ENCODE results near the gene NUAK1.

NUAK1 gene

DNA sequence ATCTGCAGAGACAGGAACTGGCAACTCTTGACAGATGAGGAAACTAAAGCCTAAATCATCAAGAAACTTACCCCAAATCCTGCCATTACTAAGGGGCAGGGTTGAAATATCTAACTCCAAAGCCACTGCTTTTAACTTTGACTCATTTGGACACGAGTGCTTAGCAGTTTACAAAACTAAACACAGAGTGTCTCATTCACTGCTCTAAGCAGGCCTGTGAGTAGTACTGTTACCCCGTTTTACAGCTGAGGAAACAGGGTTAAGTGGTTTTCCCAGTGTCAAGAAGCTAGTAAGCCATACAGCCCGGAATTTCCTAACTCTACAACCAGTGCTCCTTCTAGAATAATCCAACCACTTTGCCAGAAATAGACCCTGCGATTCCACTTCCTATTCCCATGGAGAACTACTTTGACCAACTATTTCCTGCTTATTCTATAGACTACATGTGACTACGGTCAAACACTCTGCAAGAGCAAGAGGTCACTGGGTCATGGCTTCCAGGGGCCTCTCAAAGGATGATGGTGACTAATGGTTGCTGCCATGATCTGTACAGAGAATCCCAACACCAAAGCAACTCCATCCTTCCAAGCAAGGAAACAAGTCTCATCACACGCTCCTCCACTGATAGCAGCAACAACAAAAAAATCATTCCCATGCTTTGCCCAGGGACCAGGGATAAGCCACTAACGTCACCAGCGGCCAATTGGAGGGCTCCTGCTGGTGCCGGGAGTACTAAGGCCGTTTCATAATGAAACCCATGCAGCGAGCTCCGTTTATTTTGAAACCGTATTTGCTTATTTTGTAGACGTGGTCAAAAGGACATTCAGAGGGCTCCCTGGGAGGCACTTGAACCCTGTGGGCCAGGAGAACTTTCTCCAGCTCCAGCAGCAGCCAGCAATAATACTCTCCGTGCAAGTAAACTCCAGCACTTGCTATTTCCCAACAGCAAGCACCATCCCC lies 56.3 kb downstream of the NUAK1 start:
- DNase-seq, result peak in 2 of 4 experiments; percentile 11 to 25

- DNase-seq, result no peak
These were observed 57.1 kb downstream of the NUAK1 start for GRCh38 chr12:106081606-106082005.

GRCh38 chr12:106080791-106081170 lies 58.0 kb downstream of the NUAK1 start:
- no peak for DNase-seq

- no peak for DNase-seq
These were observed 58.5 kb downstream of the NUAK1 start for GRCh38 chr12:106080041-106080790.

DNA sequence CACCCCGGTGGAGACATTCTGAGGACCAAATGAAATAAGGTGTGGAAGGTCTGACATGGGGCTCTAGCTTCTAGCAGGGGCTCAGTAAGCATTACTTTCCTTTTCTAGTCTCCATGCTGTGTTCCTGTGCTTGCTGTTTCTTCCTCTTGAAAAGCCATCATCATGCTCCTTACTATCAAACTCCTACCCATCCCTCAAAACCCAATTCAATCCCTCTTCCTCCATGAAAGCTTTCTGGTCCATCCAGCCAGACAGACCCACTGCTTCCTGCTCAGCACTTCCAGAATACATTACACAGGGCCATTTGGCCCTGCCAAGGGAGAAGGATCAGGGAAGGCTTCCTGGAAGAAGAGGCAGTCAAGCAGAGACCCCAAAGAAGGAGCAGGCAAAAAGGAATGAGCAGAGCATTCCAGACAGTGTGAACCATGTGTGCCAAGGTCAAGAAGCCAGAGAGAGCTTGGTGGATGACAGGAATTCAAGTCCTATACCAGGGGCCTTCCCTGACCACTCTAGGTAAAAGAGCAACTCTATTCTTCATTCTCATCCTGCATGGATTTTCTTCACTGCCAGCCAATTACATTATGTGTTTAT lies 59.5 kb downstream of the NUAK1 start:
- DNase-seq, result no peak

DNA sequence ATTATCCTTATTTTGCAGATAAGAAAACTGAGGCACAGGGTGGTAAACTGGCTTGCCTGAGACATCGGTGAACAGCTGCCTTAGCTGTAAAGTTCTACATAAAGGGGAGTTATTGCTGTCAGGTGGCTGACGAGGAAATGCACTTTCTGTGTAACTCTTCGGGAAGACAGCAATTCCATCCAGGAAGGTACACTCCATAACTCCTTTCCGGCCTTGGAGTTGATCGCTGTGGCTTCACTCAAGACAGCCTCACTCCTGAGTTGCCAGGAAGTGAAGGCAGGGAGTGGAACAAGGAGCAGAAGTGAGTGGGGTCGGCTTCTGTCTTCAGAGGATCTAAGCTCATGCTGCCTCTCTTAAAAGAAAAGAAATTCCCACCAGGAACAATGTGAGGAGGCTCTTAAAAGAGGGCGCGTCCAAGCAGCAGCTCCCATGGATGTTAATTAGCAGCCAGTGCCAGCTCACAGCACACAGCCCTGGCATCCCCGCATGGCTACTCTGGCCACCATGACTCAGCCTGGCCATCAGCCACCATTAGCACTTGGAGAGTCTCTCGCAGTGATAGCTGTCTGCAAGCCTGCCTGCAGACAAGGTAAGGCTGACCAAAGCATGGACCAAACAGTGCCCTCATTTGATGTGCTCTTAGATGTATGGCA lies 60.3 kb downstream of the NUAK1 start:
- no peak for DNase-seq

DNA sequence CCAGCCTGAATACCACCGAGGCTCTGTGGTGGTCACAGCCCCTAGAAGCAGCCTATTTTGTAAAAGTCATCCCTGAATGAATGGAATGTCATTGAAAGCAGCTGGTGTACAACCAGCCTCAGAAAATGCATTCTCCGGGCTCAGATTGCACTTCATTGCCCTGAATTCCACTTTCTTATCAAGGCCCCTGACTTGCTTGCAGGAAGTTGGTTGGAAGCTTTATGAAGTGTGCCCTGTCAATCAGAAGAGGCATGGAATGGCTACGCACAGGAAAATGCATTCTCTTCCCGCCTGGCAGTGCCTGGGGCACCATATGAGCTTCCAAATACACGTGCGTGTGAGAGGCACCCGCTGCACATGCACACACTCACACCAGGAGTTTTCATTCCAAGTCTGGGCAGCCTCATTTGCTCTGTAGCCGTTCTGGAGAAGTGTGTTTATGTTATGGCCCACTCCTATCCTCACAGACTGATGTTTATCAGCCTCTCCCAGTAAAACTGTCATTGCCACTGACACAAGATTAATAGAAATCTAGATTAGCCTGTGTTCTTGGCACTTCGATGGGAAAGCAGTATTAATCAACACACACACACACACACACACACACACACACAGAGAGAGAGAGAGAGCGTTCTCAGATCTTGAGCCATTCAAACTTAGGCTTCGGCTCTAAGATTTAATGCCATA lies 63.9 kb downstream of the NUAK1 start:
- DNase-seq, result no peak

DNA sequence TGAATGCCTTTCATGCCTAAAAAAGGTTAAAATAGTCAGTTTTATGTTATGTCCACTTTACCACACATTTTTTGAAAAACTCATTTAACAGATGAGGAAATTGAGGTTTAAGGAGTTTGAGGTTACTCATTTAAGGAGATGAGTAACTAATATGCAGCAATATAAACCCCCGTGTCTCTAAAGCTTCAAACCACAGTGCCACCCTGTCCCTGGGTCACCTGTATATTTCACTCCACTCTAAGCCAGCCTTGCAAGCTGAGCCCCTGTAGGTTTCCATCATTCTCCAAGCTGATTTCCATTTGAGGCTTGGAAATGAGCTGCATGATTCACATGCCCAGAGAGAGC lies 64.4 kb downstream of the NUAK1 start:
- no peak for DNase-seq

DNA sequence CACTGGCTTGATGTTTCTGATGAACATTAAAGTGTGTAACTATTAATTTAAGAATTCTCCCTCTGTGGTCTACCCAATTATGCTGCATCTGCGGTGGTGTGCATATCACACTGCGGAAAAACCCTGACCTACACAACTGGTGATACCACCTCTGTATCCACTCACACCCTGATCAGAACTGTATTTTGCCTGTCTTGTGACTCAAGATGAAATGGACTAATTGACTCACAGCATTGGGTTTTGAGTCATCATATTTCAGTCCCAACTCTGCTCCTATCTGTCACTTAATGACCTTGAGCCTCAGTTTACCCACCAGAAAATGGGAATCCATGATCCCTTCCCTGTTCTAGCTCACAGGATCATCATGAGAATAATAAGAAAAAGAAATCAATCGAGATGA lies 65.6 kb downstream of the NUAK1 start:
- no peak for DNase-seq

- no peak for DNase-seq
These were observed 66.0 kb downstream of the NUAK1 start for GRCh38 chr12:106072751-106073150.

- DNase-seq, result no peak
These were observed 67.1 kb downstream of the NUAK1 start for GRCh38 chr12:106071686-106072085.

GRCh38 chr12:106070611-106071010 lies 68.1 kb downstream of the NUAK1 start:
- no peak for DNase-seq

DNA sequence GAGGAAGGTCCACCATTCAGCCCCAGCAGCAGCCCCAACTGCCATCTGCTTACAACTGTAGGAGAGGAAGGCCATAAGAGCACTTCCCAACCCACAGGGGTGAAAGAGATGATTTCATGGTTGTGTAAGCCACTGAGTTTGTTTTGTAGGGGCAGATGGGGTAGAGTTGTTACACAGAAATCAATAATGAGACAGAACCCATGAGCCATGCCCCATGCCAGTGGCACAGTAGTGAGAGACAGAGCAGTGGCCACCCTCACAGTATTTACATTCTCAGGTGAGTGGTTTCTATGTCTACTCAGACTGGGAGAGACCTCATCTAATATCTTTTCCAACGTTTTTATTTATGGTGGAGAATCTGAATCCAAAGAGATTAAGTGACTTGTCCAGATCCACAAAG lies 68.6 kb downstream of the NUAK1 start:
- DNase-seq, result no peak

DNA sequence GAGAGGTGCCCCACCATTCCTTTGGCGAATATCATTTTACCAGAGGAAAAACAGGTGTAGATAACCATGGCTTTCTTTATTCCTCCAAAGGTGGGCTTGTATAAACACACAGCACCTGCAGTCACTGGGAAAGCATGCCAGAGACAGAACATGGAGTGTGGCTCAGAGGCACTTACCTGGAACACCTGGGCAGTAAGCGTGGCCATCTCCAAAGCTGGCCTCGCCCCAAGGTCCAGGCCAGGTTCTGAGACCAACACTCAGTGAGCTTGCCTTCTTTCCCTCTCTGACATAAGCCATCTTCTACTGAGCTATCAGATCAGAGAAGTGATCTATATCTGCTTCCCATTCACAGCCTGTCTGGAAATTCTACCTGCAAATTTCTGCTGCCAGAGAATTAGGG lies 70.5 kb downstream of the NUAK1 start:
- DNase-seq, result no peak

DNA sequence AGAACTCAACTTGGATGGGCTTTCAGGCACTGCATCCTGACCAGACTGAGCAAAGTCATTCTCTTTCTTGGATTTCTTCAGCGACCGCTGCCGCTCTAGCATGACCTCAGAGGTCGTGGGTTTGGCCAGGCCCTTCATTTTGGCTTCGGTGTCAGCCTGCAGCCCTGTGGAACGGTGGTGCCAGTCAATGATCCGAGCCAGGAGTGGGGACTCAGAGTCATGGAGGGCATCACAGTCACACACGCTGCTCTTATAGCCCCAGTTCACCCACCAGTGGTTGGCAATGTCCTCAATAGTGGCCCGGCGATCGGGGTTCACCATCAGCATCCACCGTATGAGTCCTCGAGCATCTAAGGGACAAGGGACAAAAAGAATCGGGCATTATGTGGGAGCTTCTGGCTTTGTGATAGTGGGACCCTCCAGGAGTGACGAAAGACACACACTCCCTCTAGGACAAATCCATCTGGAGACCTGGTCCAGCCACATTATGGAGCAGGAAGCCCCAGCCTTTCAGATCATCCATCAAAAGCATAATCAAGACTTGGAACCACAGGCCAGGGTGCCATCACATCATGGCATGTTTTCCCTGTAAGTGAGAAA lies 71.0 kb downstream of the NUAK1 start:
- no peak for DNase-seq

DNA sequence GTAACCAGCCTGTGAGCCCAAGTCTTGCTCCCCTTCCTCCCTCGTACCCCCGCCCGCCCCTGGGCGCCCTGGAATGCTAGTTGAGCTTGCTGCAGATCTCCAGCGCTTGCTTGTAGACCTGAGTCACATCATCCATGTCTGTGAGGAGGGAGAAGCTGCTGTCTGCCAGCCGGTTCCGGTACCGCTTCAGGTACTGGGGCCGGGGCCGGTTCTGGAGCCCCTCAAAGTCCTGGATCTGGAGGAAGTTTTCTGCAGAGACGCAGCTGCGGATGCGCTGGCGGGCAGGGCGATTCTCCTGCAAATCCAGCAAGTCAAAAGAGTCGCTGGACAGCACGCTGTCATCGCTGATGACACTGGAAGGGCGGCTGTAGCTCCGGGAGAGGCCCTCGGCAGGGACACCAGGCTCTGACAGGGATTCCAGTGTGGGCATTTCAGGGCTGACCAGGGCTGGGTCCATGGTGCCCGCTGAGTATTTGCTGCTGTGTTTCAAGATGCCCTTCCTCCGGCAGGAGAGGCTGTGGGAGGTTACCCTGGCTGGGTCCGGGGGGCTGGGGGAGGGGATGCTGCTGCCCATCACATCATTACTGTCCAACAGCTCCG lies 71.9 kb downstream of the NUAK1 start:
- DNase-seq, result no peak

DNA sequence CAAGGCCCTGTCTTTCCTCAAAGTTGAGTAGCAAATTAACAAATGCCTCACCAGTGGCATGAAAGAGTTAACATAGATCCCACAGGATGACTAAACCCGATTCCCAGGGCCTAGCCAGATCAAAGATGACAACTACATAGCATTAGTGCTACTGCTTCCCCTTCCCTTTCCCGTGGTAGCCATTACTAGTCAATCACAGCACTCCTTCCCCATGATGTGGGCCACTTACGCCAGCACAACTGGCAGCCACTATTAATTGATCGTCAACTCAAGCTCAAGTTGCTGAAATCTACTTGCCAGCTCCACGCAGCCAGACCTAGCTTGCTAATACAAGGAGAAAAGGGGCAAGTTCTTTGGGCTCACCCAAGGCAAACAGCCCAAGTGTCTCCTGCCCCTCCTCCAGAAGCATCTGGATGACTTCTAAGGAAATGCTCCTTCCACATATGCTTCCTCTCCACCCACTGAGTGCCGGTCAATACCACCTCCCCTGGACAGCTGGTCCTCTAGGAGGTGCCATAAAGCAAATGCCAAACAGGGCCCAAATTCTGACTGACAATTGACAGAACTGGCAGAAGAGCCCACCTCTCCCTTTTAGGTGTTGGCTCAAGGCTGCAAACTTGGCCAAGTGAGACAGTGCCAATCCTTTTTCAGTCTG lies 72.6 kb downstream of the NUAK1 start:
- no peak for DNase-seq

- DNase-seq, result no peak
These were observed 73.2 kb downstream of the NUAK1 start for GRCh38 chr12:106065506-106065905.

DNA sequence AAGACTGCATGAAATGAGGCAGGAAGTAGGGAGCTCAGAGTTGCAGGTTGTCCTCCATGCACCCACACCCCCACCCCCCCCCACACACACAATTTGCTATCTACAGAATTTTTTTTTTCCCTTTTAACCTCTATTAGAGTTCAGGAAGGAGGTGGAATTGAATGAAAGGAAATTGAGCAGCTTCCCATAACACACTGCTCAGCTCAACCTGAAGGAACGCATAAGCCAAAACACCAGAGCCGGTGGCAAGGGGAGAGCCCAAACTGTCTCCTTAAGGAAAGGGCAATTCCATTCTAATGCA lies 74.1 kb downstream of the NUAK1 start:
- DNase-seq, result no peak

DNA sequence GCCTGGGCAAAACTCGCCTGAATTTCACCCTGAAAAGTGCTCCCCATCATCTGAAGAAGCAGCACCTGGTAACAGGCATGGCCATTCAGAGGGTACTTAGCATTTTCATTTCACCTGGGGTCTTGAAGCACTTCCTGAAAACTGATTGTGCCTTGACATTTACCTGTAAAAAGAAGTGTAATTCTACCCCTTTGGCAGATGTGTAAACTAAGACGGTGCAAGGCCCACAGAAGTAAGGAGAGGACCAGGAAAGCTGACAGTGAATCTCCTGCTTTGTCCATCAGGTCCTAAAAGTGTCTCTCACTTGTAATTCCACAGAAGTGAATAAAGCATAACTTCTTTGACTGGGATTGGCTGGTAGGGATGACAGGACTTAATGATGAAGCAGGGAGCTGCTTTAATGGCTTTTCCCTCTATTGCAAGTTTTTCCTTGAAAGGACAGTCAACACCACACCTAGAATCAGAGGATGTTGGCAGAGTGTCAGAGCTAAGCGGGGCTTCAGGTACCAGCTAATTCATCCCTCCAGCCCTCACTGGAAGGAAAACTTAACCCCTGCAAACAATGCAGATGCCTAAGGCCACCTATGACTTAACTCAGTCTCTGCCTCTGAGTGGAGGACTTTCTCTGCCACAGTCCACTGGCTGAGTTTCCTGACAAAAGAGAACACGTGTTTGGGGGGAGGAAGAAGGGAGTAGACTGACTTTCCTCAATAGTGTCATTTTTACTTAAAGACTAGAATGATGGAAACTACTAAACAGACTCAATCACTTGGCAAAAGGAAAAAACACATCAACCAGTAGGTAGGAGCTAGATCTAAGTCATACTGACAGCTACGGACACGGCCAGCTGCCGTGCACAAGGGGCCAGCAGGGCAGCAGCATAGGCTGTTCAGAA lies 74.7 kb downstream of the NUAK1 start:
- DNase-seq, result no peak

Measured in suppressor macrophage (primary cell).